Measurements from ENCODE around the gene RAB34. TPM values are rescaled to one million over a fixed set of nuclear protein-coding genes. Genes with fewer than 3 reads are reported as not detected.

RAB34 gene
- total RNA-seq, 1 experiment from 2014 or later: 176 TPM

- DNase-seq (ENCODE audit: low read depth): no peak
These were observed 5.5 kb downstream of the RAB34 start for GRCh38 chr17:28712032-28712704.

GRCh38 chr17:28711723-28712031, 6.0 kb downstream of the RAB34 start, which contains the start of gene PROCA1:
Gene PROCA1, minus strand, starts transcription at chr17:28711888. Its CDS starts 228 bp downstream, at chr17:28711660.
- DNase-seq (ENCODE audit: low read depth): no peak

- DNase-seq (ENCODE audit: low read depth): peak; percentile 88
These were observed 6.6 kb downstream of the RAB34 start for GRCh38 chr17:28710861-28711722.

- DNase-seq (ENCODE audit: low read depth): no peak
These were observed 10.3 kb downstream of the RAB34 start for GRCh38 chr17:28707339-28707720.

GRCh38 chr17:28706471-28707338, 11.0 kb downstream of the RAB34 start:
- DNase-seq (ENCODE audit: low read depth): no peak

GRCh38 chr17:28705728-28706334, 11.8 kb downstream of the RAB34 start:
- DNase-seq (ENCODE audit: low read depth): no peak

- DNase-seq (ENCODE audit: low read depth): no peak
These were observed 12.5 kb downstream of the RAB34 start for GRCh38 chr17:28705074-28705659.

- no peak for DNase-seq (ENCODE audit: low read depth)
These were observed 13.3 kb downstream of the RAB34 start for GRCh38 chr17:28704219-28704858.

GRCh38 chr17:28703552-28704218, 14.0 kb downstream of the RAB34 start:
- DNase-seq (ENCODE audit: low read depth): no peak

GRCh38 chr17:28702752-28703150, 14.9 kb downstream of the RAB34 start:
- DNase-seq (ENCODE audit: low read depth): no peak

GRCh38 chr17:28702026-28702751, 15.5 kb downstream of the RAB34 start:
- DNase-seq (ENCODE audit: low read depth): no peak

GRCh38 chr17:28700830-28701492, 16.7 kb downstream of the RAB34 start:
- no peak for DNase-seq (ENCODE audit: low read depth)

- DNase-seq (ENCODE audit: low read depth): no peak
These were observed 17.4 kb downstream of the RAB34 start for GRCh38 chr17:28700278-28700677.

- DNase-seq (ENCODE audit: low read depth): no peak
These were observed 19.3 kb downstream of the RAB34 start for GRCh38 chr17:28698253-28698941.

- DNase-seq (ENCODE audit: low read depth): no peak
These were observed 23.8 kb downstream of the RAB34 start for GRCh38 chr17:28693869-28694268.

- no peak for DNase-seq (ENCODE audit: low read depth)
These were observed 28.7 kb downstream of the RAB34 start for GRCh38 chr17:28689011-28689410.

GRCh38 chr17:28688481-28688880, 29.2 kb downstream of the RAB34 start:
- no peak for DNase-seq (ENCODE audit: low read depth)

- no peak for DNase-seq (ENCODE audit: low read depth)
These were observed 31.4 kb downstream of the RAB34 start for GRCh38 chr17:28686296-28686695.

GRCh38 chr17:28685366-28685765, 32.3 kb downstream of the RAB34 start:
- no peak for DNase-seq (ENCODE audit: low read depth)
